ENCODE data around the gene CASTOR2. TPM values are rescaled to one million over a fixed set of nuclear protein-coding genes. Genes with fewer than 3 reads are reported as not detected.

Gene CASTOR2
- total RNA-seq, 4 donors from 2014 or later = 145 to 334 (median 243) TPM

DNA sequence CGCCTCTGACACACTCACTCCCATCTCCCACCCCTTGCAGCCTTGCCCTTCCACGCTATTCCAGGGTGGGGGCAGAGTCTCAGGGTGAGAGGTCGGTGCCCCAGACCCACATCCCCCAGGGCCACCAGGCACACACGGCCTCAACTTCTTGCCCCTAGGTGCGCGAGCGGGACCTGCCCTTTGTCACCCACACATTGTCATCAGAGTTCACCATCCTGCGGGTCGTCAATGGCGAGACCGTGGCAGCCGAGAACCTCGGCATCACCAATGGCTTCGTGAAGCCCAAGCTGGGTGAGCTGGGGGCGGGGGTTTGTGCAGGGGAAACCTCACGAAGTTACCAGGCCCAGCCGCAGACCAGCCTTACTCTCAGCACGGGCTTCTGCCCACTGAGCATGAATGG is 53.3 kb downstream of the CASTOR2 start:
- Histone ChIP-seq H3K4me3 (no peak overlapping the region), H3K27me3 (no peaks in the 10 kb centered on the region), H3K9me3 (no peaks in the 10 kb centered on the region), H3K4me1 (no peaks in the 10 kb centered on the region), H3K27ac (no peak overlapping the region), H3K36me3 (peaks cover 0 to 51% of the 10 kb centered on the region in 2 donors)
- in situ Hi-C loops (cut with MboI; ENCODE audit: low sequenced_read_pairs in 4 of 4) (no loop called here), intact Hi-C loops (cut with DNase I; ENCODE audit: low total_unique reads) (no loop called here)
- ATAC-seq (no peak), DNase-seq (no peak)
- TF ChIP-seq, protein P1, sequence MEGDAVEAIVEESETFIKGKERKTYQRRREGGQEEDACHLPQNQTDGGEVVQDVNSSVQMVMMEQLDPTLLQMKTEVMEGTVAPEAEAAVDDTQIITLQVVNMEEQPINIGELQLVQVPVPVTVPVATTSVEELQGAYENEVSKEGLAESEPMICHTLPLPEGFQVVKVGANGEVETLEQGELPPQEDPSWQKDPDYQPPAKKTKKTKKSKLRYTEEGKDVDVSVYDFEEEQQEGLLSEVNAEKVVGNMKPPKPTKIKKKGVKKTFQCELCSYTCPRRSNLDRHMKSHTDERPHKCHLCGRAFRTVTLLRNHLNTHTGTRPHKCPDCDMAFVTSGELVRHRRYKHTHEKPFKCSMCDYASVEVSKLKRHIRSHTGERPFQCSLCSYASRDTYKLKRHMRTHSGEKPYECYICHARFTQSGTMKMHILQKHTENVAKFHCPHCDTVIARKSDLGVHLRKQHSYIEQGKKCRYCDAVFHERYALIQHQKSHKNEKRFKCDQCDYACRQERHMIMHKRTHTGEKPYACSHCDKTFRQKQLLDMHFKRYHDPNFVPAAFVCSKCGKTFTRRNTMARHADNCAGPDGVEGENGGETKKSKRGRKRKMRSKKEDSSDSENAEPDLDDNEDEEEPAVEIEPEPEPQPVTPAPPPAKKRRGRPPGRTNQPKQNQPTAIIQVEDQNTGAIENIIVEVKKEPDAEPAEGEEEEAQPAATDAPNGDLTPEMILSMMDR (IDR thresholded peaks at IDR 0.05 in 4 of 5, conservative IDR thresholded peaks at IDR 0.05 in 1 of 5) = no peak
- TF ChIP-seq POLR2A (IDR thresholded peaks at IDR 0.05) = no peak

DNA sequence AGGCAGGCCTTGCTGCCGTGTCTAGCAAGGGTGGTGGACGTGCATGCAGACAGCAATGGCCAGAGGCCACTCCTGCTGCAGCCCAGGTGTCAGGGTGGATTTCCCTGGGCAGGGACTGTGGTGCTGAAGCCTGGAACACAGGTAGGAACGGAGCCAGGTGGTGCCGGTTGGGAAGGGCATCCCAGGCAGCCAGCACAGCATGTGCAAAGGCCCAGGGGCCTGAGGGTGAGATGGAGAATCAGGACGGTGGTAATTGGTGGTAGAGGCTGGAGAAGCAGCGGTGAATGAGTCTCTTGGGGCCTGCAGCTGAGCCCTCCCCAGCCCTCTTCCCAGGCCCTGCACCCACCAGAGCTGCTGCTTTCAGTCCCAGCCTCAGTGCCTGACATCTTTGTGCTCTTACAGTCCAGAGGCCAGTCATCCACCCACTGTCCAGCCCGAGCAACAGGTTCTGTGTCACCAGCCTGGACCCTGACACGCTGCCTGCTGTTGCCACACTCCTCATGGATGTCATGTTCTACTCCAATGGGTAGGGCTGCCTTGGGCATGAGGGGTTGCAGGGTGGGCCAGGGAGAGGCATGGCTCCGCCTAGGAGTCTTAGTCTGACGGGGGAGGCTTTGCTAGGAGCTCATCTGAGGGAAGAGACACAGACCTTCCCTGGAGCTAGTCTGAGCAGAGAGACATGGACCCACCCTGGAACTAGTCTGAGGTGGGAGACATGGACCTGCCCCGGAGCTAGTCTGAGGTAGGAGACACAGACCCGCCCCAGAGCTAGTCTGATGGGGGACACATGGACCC is 54.3 kb downstream of the CASTOR2 start:
- H3K27me3 ChIP-seq = no peaks in the 10 kb centered on the region
- H3K36me3 ChIP-seq = peaks cover 0 to 61% of the 10 kb centered on the region in 2 donors
- H3K27ac ChIP-seq = no peak overlapping the region
- DNase-seq (no peak), ATAC-seq (no peak)
- no peaks in the 10 kb centered on the region for H3K4me1 ChIP-seq
- intact Hi-C loops (cut with DNase I; ENCODE audit: low total_unique reads) = no loop called here
- no peak for TF ChIP-seq POLR2A (IDR thresholded peaks at IDR 0.05)
- TF ChIP-seq, protein P1 (IDR thresholded peaks at IDR 0.05 in 4 of 5, conservative IDR thresholded peaks at IDR 0.05 in 1 of 5) = no peak
- in situ Hi-C loops (cut with MboI; ENCODE audit: low sequenced_read_pairs in 4 of 4) = no loop called here
- no peak overlapping the region for H3K4me3 ChIP-seq
- H3K9me3 ChIP-seq = no peaks in the 10 kb centered on the region

DNA sequence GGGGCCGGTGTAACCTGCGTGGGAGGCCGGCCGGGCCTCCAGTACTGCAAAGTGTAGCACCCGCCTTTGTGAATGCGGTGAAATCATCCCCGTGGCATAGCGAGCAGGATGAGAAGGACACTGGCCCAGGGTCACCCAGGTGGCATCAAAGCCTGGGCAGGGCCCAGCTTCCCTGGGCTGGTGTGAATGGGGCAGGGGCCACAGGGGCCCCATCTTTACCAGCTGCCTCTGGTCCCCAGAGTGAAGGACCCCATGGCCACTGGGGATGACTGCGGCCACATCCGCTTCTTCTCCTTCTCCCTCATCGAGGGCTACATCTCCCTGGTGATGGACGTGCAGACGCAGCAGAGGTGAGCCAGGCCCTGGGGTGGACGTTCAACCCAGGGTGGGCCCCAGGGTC is 55.3 kb downstream of the CASTOR2 start:
- peaks cover 0 to 71% of the 10 kb centered on the region in 2 donors for H3K36me3 ChIP-seq
- no peak overlapping the region for H3K4me3 ChIP-seq
- no peaks in the 10 kb centered on the region for H3K4me1 ChIP-seq
- no peaks in the 10 kb centered on the region for H3K27me3 ChIP-seq
- DNase-seq (no peak), ATAC-seq (no peak)
- intact Hi-C loops (cut with DNase I; ENCODE audit: low total_unique reads) (no loop called here), in situ Hi-C loops (cut with MboI; ENCODE audit: low sequenced_read_pairs in 4 of 4) (no loop called here)
- no peak overlapping the region for H3K27ac ChIP-seq
- no peaks in the 10 kb centered on the region for H3K9me3 ChIP-seq
- TF ChIP-seq, protein P1 (IDR thresholded peaks at IDR 0.05 in 4 of 5, conservative IDR thresholded peaks at IDR 0.05 in 1 of 5) = no peak
- no peak for TF ChIP-seq POLR2A (IDR thresholded peaks at IDR 0.05)

DNA sequence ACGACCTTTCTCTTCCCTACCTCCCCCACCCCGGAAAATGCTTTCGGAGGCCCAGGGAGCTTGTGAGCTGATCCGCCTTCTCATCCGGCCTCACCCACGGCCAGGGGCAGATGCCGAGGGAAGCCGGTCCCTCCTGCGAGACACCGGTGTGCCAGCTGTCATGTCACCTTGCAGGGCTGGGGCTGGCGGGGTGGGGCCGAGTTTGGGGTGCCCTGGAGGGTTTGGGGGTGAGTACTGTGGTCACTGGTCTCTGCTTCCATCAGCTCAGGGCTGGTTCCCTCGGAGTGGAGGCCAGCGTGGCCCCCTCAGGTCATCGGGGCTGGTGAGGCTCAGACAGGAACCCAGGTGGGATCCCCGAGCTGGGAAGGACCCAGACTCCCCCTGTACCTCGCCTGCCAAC is 60.4 kb downstream of the CASTOR2 start:
- peaks cover 0 to 58% of the 10 kb centered on the region in 2 donors for H3K36me3 ChIP-seq
- in situ Hi-C loops (cut with MboI; ENCODE audit: low sequenced_read_pairs in 4 of 4) (loop anchor here in 2 of 4 donors (25.0 kb wide), 2 partner anchors 588 to 613 kb away; no protein-coding TSS in a partner anchor), intact Hi-C loops (cut with DNase I; ENCODE audit: low total_unique reads) (no loop called here)
- ATAC-seq (no peak), DNase-seq (no peak)
- TF ChIP-seq, protein P1 (IDR thresholded peaks at IDR 0.05 in 4 of 5, conservative IDR thresholded peaks at IDR 0.05 in 1 of 5) = no peak
- TF ChIP-seq POLR2A (IDR thresholded peaks at IDR 0.05) = no peak
- no peak overlapping the region for H3K4me3 ChIP-seq
- no peak overlapping the region for H3K27ac ChIP-seq
- no peaks in the 10 kb centered on the region for H3K9me3 ChIP-seq
- H3K4me1 ChIP-seq = no peaks in the 10 kb centered on the region
- no peaks in the 10 kb centered on the region for H3K27me3 ChIP-seq

All from gastrocnemius medialis (tissue), 4 donors.